ENCODE data around the gene DERA. TPM values are rescaled to one million over a fixed set of nuclear protein-coding genes. Genes with fewer than 3 reads are reported as not detected.

DERA gene
- total and polyA plus RNA-seq, 4 donors = 15.5 to 57.2 (median 23.7) TPM

Other genes starting within 250 kb of the DERA start
- 100 to 1,000 TPM; 124 to 165 TPM for gene EPS8, start 121.9 kb upstream of the DERA start, total RNA-seq
- gene EPS8, start 121.9 kb upstream of the DERA start, polyA plus RNA-seq = 100 to 1,000 TPM in 1 of 2 donors, 10 to 100 TPM in 1; 56.0 to 135 TPM
- 10 to 100 TPM; 62.1 to 85.2 TPM for gene STRAP, start 28.9 kb upstream of the DERA start, total RNA-seq
- 100 to 1,000 TPM in 1 of 2 donors, 10 to 100 TPM in 1; 60.2 to 120 TPM for gene STRAP, start 28.9 kb upstream of the DERA start, polyA plus RNA-seq